Pons (tissue), 1 donor: ENCODE results near the gene DCPS.
"Not testable (repeated sequence)": the region's sequence is repeated elsewhere in the genome, so short reads cannot be mapped to it uniquely, and the experiment has no call there.

Experiments used
- DNase-seq: peaks from one replicate; pipeline ENCODE4 v3.0.0-alpha.2; 2016; ENCODE audit warnings: low spot score

DCPS gene

DNA sequence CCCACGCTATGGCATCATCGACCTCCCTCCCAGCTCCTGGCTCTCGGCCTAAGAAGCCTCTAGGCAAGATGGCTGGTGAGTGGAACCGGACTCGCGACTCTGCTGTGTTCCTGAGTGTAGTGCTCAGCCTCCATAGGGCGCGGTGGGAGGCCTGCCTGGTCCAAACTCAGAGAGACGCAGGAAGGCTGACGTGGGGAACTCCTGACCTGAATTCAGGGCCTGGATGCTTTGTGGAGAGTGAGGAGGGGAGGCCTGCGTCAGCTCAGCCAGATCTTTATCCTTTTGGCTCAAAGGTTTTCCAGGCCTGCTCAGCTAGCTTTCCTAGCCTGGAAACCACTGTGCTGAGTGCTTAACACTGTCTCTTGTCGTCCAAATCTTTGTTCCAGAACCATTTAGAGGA lies 13.0 kb upstream of the DCPS start:
- DNase-seq: no peak

DNA sequence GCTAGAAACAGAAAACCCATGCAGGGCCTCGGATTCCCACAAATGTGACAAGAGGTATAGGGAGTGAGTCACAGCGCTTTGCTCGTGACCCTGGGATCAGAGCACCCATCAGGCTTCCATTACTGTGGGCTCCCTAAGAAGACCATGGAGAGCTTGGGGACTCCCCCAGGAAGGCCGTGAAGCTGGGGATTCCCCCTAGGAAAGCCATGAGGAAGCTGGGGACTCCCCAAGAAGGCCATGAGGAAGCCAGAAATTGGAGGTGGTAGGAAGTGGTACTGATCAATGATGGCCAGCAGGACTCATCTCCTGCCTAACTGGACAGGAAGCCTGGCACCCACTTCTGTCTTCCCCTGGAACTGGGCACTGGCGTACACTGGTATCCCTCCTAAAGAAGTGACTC lies 10.1 kb upstream of the DCPS start:
- no peak for DNase-seq

DNA sequence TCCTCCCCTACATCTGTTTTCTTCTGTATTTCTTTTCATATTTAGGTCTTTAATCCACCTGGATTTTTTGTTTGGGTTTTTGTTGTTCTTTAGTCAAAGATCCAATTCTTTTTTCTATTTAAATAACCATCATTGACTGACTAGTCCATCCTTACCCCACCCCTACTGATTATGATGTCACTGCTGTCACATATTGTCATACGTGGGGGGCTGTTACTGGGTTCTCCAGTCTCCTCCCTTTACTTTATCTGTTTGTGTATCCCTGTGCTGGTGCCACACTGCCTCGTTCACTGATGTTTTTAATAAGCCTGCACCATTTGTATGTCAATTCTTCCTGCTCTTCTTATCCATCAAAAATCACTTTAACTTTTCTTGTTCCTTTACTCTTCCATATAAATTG lies 6.9 kb upstream of the DCPS start:
- no peak for DNase-seq

GRCh38 chr11:126304457-126305075 lies 706 bp downstream of the DCPS start:
- DNase-seq: peak; percentile 48

GRCh38 chr11:126305699-126306098 lies 1.8 kb downstream of the DCPS start:
- no peak for DNase-seq

DNA sequence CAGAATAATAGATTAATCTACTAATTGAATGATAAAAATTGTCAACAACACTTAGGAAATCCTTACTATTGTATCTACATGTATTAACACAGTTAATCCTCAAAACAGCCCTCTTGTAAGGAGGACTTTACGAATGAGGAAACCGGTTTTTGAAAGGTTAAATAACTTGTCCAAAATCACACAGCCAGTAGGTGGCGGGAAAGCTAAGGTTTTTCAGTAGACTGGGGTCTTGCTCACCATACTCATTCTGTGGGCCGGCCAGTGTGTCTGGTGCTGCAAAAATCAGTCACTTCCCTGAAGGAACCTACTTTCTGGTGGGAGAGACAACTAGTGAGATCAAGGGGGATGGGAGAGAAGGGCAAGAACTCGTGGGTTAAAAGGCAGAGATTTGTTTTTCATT lies 3.8 kb downstream of the DCPS start:
- peak; percentile 48 for DNase-seq

GRCh38 chr11:126308271-126308671 lies 4.4 kb downstream of the DCPS start:
- DNase-seq: peak; percentile 97

DNA sequence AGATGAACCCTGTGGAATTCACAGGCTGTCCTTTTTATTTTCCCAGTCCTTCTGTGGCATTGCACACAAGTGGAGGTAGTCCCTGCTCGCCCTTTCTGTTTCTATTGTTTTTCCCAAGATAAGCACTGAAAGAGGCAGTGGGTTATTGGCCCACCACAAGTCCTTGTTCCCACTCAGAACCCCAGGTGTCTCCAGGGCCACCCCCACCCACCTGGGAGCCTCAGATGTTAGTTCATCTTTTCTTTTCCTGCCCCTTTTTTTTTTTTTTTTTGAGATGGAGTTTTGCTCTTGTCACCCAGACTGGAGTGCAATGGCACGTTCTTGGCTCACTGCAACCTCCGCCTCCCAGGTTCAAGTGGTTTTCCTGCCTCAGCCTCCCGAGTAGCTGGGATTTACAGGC lies 4.9 kb downstream of the DCPS start:
- not testable (repeated sequence) for DNase-seq

GRCh38 chr11:126310200-126310991 lies 6.5 kb downstream of the DCPS start:
- DNase-seq: peak; percentile 88

DNA sequence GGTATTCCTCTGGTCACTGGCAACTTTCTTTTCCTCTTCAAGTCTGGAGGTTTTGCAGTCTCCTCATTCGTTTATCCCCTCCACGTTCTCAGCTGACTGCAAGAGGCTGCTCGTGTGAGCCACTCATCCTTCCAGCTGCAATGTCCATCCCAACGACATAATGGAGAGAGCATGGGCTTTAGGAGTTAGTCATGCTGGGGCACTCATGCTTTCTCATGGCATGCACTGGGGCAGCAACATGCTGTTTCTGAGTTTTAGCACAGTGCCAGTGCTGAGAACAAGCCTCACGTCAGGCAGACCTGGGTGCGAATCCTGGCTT lies 7.1 kb downstream of the DCPS start:
- DNase-seq: no peak

GRCh38 chr11:126311401-126312291 lies 7.8 kb downstream of the DCPS start:
- no peak for DNase-seq

DNA sequence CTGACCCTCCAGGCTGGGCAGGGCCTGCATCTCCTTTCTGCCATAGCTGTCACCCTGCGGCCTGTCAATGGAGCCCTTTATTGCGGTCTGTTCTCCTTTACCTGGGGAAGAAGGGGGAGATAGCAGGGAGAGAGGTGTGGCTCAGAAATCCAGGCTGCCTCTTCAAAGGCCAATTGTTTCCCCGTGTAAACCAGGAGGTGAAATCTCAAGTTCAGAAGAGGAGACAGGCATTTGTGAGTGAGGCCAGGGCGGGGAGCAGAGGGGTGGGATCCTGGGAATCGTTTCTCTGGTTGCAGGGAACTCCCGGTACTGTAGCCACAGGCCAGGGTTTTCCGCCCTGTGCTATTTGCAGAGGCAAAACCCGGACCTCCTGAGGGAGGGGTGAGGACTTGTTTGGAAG lies 9.1 kb downstream of the DCPS start:
- DNase-seq: no peak

DNA sequence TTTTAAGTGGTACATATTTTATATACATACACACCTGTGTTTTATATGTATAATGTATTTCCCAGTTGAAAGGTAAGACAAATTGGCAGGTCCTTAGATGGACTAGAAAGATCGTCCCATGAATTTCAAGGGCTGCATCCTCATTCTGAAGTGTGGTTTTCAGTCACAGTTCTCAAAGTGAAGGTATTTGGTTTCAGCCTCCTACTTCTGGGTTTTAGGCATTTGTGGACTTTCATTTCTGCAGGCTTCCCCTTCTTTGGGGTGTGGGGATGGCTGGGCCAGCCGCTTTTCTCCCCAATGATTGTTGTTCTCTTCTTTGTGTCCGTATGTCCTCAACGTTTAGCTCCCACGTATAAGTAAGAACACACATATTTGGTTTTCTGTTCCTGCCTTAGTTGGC lies 10.0 kb downstream of the DCPS start:
- no peak for DNase-seq

DNA sequence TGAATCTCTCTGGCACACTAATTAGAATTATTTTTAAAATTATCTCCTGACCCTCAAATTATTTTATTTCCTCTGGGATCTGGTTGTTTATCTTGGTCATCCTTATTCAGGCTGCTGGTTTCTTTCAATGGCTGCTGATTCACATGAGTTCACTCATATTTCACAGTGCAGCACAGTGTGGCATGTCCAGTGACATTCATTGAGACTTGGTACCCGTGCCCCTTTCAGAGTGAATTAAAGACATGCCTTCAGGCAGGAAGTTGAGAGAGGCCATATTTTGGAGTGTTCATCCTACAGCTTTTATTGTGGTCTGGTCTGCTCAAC lies 13.5 kb downstream of the DCPS start:
- DNase-seq: no peak

GRCh38 chr11:126317756-126318573 lies 14.1 kb downstream of the DCPS start:
- DNase-seq: peak; percentile 43

DNA sequence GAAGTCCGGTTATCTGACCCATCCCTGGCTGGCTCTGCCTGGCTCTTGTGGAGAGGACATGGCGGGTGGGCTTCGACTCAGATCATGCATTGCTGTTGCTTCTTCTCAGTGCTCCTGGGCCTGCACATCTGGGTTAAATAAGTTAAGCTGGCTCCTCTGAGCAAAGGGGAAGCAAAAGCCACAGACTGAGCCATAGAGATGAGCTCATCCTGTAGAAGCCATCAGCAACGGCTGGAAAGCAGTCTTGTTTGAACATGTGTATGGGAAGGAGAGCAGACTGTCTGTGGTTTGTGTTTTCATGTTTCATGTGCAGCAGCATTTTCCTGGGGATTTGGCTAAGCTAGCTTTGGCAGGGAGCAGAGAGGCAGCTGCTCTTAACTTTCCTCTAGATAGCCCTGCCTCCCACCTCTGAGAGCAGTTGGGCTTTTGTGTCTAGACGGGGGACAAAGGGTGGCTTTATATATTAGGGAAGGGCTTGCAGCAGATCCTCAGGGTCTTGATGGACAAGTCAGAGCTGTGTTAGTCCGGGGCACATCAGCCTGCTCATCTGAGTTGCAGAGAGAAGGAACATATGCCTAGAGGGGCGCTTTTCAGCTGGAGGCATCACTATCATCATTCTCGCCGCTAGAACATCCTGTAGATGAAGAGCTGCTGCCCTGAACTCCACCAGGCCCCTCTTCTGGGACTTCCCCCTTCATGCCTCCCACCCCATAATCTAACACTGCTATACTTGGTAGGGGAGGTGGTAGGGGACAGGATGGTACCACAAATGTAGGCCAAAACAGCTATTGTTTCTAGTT lies 14.9 kb downstream of the DCPS start:
- DNase-seq: peak; percentile 56

- DNase-seq: no peak
These were observed 15.5 kb downstream of the DCPS start for GRCh38 chr11:126319374-126319740.

GRCh38 chr11:126322996-126323395 lies 19.1 kb downstream of the DCPS start:
- no peak for DNase-seq

- no peak for DNase-seq
These were observed 23.6 kb downstream of the DCPS start for GRCh38 chr11:126327281-126328000.

DNA sequence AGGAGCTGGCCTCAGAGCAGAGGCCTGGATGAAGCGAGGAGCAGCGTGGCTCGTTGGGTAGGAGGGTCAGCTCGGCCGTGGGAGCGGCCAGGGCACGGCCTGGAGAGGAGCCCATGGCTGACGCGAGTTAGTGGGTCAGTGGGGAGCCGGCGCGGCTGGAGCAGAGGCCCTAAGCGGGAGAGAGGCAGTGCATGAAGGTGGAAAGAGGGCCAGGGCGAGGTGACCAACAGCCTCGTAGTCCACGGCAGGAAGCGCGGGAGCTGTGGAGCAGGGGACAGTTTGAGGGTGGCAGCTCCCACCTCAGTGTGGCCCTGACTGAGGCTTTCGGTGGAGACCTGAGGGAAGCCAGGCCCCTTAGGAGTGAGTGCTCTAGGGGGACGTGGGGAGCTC lies 24.1 kb downstream of the DCPS start:
- no peak for DNase-seq

DNA sequence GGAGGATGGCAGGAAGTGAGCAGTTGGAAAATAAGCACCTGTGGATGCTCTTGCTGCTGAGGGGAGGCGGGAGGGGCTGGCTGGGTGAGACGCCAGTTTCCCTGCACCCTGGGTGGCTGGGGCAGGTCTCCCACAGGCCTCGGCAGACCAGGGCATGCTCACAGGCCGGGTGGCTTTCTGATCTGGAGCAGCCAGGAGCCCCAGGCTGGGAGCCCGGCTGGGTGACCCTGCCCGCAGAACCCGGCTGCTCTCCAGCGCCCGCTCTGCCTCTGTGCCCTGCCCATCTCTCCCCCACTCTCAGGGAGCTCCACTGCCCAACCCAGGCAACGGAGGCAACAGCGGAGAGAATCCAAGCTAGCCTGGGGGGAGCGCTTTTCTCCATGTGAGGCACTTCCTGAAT lies 24.6 kb downstream of the DCPS start:
- DNase-seq: no peak
